WI38 (cell line): Measurements from ENCODE around the gene SLC5A10.

Experiments
- H3K4me3 ChIP-seq: 2 replicates; pipeline ENCODE4 v1.5.1; 2011; ENCODE audit warnings: low read depth, mild to moderate bottlenecking, control low read depth, low read length
- CTCF ChIP-seq: IDR thresholded peaks from 2 replicates; pipeline ENCODE4 v1.5.1; 2012; ENCODE audit warnings: low read depth, mild to moderate bottlenecking, control low read depth, low read length

The SLC5A10 gene

GRCh38 chr17:18951941-18952842 lies at the start of gene SLC5A10:
SLC5A10 (plus strand) TSS chr17:18952165; CDS start chr17:18952206, 41 bp downstream.
- H3K4me3 ChIP-seq: no peak within 1 kb of the TSS
- TF ChIP-seq CTCF: no peak

- no peak overlapping the region for H3K4me3 ChIP-seq
Measured at GRCh38 chr17:18904482-18904881, 47.5 kb upstream of the SLC5A10 start.

GRCh38 chr17:18905226-18905625 lies 46.7 kb upstream of the SLC5A10 start:
- TF ChIP-seq CTCF: no peak
- H3K4me3 ChIP-seq: no peak overlapping the region

More at GRCh38 chr17:18904482-18904881, 47.5 kb upstream of the SLC5A10 start:
- TF ChIP-seq CTCF: no peak

- H3K4me3 ChIP-seq: no peak overlapping the region
- TF ChIP-seq CTCF: no peak
Measured at GRCh38 chr17:18910326-18910725, 41.6 kb upstream of the SLC5A10 start.

- H3K4me3 ChIP-seq: no peak overlapping the region
- TF ChIP-seq CTCF: no peak
Measured at GRCh38 chr17:18910881-18911280, 41.1 kb upstream of the SLC5A10 start.

GRCh38 chr17:18916816-18917500 lies 35.0 kb upstream of the SLC5A10 start:
- H3K4me3 ChIP-seq: no peak overlapping the region

More at GRCh38 chr17:18916816-18917500, 35.0 kb upstream of the SLC5A10 start:
- no peak for TF ChIP-seq CTCF
